K562 (cell line): ENCODE results near the gene SCAF11. TPM values are rescaled to one million over a fixed set of nuclear protein-coding genes. Genes with fewer than 3 reads are reported as not detected.

Experiments
- ATAC-seq: fragments of 200-7000 bp; cut with Tn5 transposase; 3 replicates; pipeline ENCODE4 v1.9.1; 2020; ENCODE audit warnings: moderate library complexity
- BruUV-seq: library from RNA; stranded (reverse); fragments of 400-500 nt; replicated peaks from 2 replicates; lab custom pipeline; 2021; lab: Mats Ljungman, UMichigan
- CTCF ChIA-PET: fragments of 300-600 bp; formaldehyde crosslinking; extraction: SDS; loops from one replicate; lab custom pipeline; 2021; ENCODE audit warnings: low intra/inter-chr PET ratio; lab: Yijun Ruan, JAX
- POLR2A ChIA-PET: fragments of 300-600, 350-650 bp; sonication (Branson Sonifier 250); formaldehyde crosslinking; extraction: SDS; loops from one replicate; lab custom pipeline; 2021; ENCODE audit warnings: antibody characterized with exemption, inconsistent platforms; lab: Yijun Ruan, JAX
- DNase-seq, 4 experiments: peaks; one replicate each; pipeline versions ENCODE4 v3.0.0 to v3.0.0-alpha.2; 2011 to 2018; ENCODE audit warnings: low spot score in 3 of 4, mixed read lengths in 3 of 4; ENCODE audit errors: extremely low read depth in 1 of 4
- FAIRE-seq: peaks from 2 replicates; lab custom pipeline; 2011; peaks lifted over from hg19 to GRCh38; lab: Jason Lieb, UNC
- H2AFZ ChIP-seq: 2 replicates; pipeline ENCODE4 v1.6.0; 2011; ENCODE audit warnings: low read depth, low read length, control low read depth, inconsistent platforms
- H3K27ac ChIP-seq: fragments of 200-600 bp; 3 replicates; pipeline ENCODE4 v1.8.0; 2011; ENCODE audit warnings: low read depth, mild to moderate bottlenecking, control low read depth, inconsistent platforms, low read length, moderate library complexity, mixed read lengths; ENCODE audit errors: extremely low read depth
- H3K27me3 ChIP-seq, 2 experiments: fragments of 300-600 bp in 1 of 2; 2 replicates in 1 of 2; 3 replicates in 1 of 2; pipeline versions ENCODE4 v1.6.0 to v1.8.0; 2011; ENCODE audit warnings: inconsistent platforms in 2 of 2, low read length in 2 of 2, mild to moderate bottlenecking in 1 of 2, mixed read lengths in 1 of 2, moderate library complexity in 1 of 2; ENCODE audit not compliant: control insufficient read depth in 2 of 2, insufficient read depth in 2 of 2
- H3K36me3 ChIP-seq: fragments of 300-600 bp; 3 replicates; pipeline ENCODE4 v1.8.0; 2011; ENCODE audit warnings: mild to moderate bottlenecking, low read length, inconsistent platforms; ENCODE audit not compliant: control insufficient read depth, insufficient read depth
- H3K4me1 ChIP-seq, 2 experiments: fragments of 200-600 bp in 1 of 2; replicated peaks in 1 of 2; 2 replicates in 1 of 2; 3 replicates in 1 of 2; pipeline versions ENCODE4 v1.5.1 to v1.8.0; 2011; ENCODE audit warnings: inconsistent platforms in 2 of 2, low read length in 2 of 2, mild to moderate bottlenecking in 1 of 2, mixed read lengths in 1 of 2, moderate library complexity in 1 of 2; ENCODE audit not compliant: control insufficient read depth in 2 of 2, insufficient read depth in 2 of 2
- H3K4me2 ChIP-seq: 2 replicates; pipeline ENCODE4 v1.6.1; 2011; ENCODE audit warnings: low read length, control low read depth, inconsistent platforms, mixed read lengths; ENCODE audit not compliant: insufficient read depth
- H3K4me3 ChIP-seq: fragments of 200-600 bp; sonication (generic), shearing (Covaris generic); 2 replicates; pipeline ENCODE4 v1.5.1; 2016; ENCODE audit warnings: control low read depth, inconsistent platforms
- H3K79me2 ChIP-seq: fragments of 200-600 bp; 3 replicates; pipeline ENCODE4 v1.8.0; 2011; ENCODE audit warnings: low read length, inconsistent platforms; ENCODE audit not compliant: control insufficient read depth, insufficient read depth
- H3K9ac ChIP-seq, 2 experiments: 2 replicates each; pipeline versions ENCODE4 v1.6.0 to v1.6.1; 2011; ENCODE audit warnings: low read depth in 2 of 2, low read length in 2 of 2, control low read depth in 1 of 2, inconsistent platforms in 1 of 2, mild to moderate bottlenecking in 1 of 2, mixed read lengths in 1 of 2; ENCODE audit not compliant: insufficient read depth in 1 of 2
- H3K9me1 ChIP-seq: one replicate; pipeline ENCODE4 v1.6.0; 2011; ENCODE audit warnings: inconsistent platforms, mild to moderate bottlenecking, low read length, moderate library complexity; ENCODE audit not compliant: control insufficient read depth, insufficient read depth
- H3K9me3 ChIP-seq: replicated peaks from 2 replicates; pipeline ENCODE4 v1.5.1; 2011; ENCODE audit warnings: low read depth, low read length, inconsistent platforms; ENCODE audit not compliant: control insufficient read depth, insufficient read depth
- H4K20me1 ChIP-seq: replicated peaks from 2 replicates; pipeline ENCODE4 v1.6.1; 2011; ENCODE audit warnings: low read length, inconsistent platforms, mixed read lengths; ENCODE audit not compliant: control insufficient read depth, insufficient read depth
- COPS2 ChIP-seq: fragments of 450-650 bp; conservative IDR thresholded peaks from 2 replicates; pipeline ENCODE4 v1.6.1; 2016; ENCODE audit warnings: mild to moderate bottlenecking, moderate library complexity
- E2F1 ChIP-seq: sonication (generic); formaldehyde crosslinking; IDR thresholded peaks from 2 replicates; pipeline ENCODE4 v1.8.1; 2023; ENCODE audit warnings: mild to moderate bottlenecking, missing genetic modification reagents, moderate library complexity
- MCM7 ChIP-seq, 2 experiments: fragments of 450-650 bp; IDR thresholded peaks; 2 replicates each; pipeline ENCODE4 v1.6.1; 2016 to 2018
- RNF2 ChIP-seq: sonication (generic); IDR thresholded peaks from 2 replicates; pipeline ENCODE4 v1.6.1; 2016
- STAT5B ChIP-seq: fragments of 250-450 bp; sonication (Bioruptor Pico); IDR thresholded peaks from 2 replicates; pipeline ENCODE4 v1.8.0; 2021; ENCODE audit warnings: mild to moderate bottlenecking, inconsistent platforms
- TGIF2 ChIP-seq: sonication (generic); formaldehyde crosslinking; IDR thresholded peaks from 2 replicates; pipeline ENCODE4 v1.8.1; 2022; ENCODE audit warnings: mild to moderate bottlenecking, missing genetic modification reagents, moderate library complexity
- ZNF124 ChIP-seq: sonication (generic); formaldehyde crosslinking; IDR thresholded peaks from 2 replicates; pipeline ENCODE4 v1.8.1; 2022; ENCODE audit warnings: missing genetic modification reagents
- ZNF134 ChIP-seq: fragments of 250-450 bp; sonication (Bioruptor Pico); conservative IDR thresholded peaks from 2 replicates; pipeline ENCODE4 v1.4.0; 2020
- WGBS: fragments of 100-300 bp; shearing (Covaris generic); methylation state at CpG from one replicate; pipeline ENCODE4 v1.1.6; 2016; ENCODE audit warnings: low coverage, mixed read lengths; ENCODE audit not compliant: insufficient coverage; ENCODE audit errors: missing lambda C conversion rate; 5-methylcytosine and 5-hydroxymethylcytosine counted together
- in situ Hi-C: fragments of 300-500 bp; cut with MboI; formaldehyde crosslinking; loops from 4 replicates; pipeline ENCODE4 v1.15.0; 2018; ENCODE audit warnings: inconsistent platforms, mixed read lengths
- intact Hi-C: fragments of 100-400 bp; cut with micrococcal nuclease; formaldehyde crosslinking; loops from 2 replicates; pipeline ENCODE4 v1.14.2; 2022
- polyA plus RNA-seq, 8 experiments: library from polyadenylated mRNA; depleted of rRNA in 4 of 8; stranded (reverse) in 5 of 8; unstranded in 3 of 8; fragments of >200 nt; fragmentation: Nextera tagmentation in 2 of 8; fragmentation: Illumina TruSeq in 1 of 8; extraction: Ambion mirVana in 2 of 8; extraction: Trizol in 1 of 8; gene quantifications; 2 replicates each; pipeline versions ENCODE4 v1.2.1 to v1.2.3, GENCODE V29; 2011 to 2014; ENCODE audit warnings: inconsistent platforms in 1 of 8, missing spikeins in 1 of 8
- total RNA-seq, 7 experiments: library from RNA; depleted of rRNA in 6 of 7; stranded (reverse); fragments of >200 nt in 6 of 7; fragmentation: Illumina TruSeq in 2 of 7; extraction: Trizol in 2 of 7; gene quantifications; 2 replicates each; pipeline versions ENCODE4 v1.2.1 to v1.2.3, GENCODE V29; 2011 to 2021; ENCODE audit warnings: low replicate concordance in 1 of 7

SCAF11 gene
- total and polyA plus RNA-seq, 9 of the 15 experiments (the other 6 are each of a cell fraction or from before 2014, with no cell fraction given), result 30.4 to 119 (median 80.0) TPM

- in situ Hi-C loops (no loop called here), intact Hi-C loops (no loop called here)
- H4K20me1 ChIP-seq, result no peaks in the 10 kb centered on the region
- no peak for DNase-seq
- H3K4me1 ChIP-seq, result no peaks in the 10 kb centered on the region
- no peak for FAIRE-seq
- BruUV-seq, result no TSS peak
- no peak overlapping the region for H3K4me3 ChIP-seq
- no peaks in the 10 kb centered on the region for H3K9me3 ChIP-seq
- ChIA-PET POLR2A (no interaction called here), CTCF (no interaction called here)
- H3K27ac ChIP-seq, result no peak overlapping the region
- H3K9ac ChIP-seq, result no peak overlapping the region
- peaks cover 85% of the 10 kb centered on the region for H3K36me3 ChIP-seq
- 93% methylated on average over 2 of the region's 2 CpGs for WGBS
- H3K79me2 ChIP-seq, result no peaks in the 10 kb centered on the region
- no peak overlapping the region for H2AFZ ChIP-seq
- H3K9me1 ChIP-seq, result no peaks in the 10 kb centered on the region
- no peak for ATAC-seq
- H3K27me3 ChIP-seq, result no peaks in the 10 kb centered on the region
- TF ChIP-seq STAT5B, result no peak
- no peak for TF ChIP-seq E2F1 (CRISPR knock-in tag)
- TF ChIP-seq RNF2, result no peak
- no peak for TF ChIP-seq MCM7 (IDR thresholded peaks at IDR 0.05)
- TF ChIP-seq TGIF2 (CRISPR knock-in tag), result no peak
- no peak for TF ChIP-seq ZNF124 (CRISPR knock-in tag)
- no peak for TF ChIP-seq ZNF134 (CRISPR knock-in tag)
- no peak for TF ChIP-seq COPS2
- no peak overlapping the region for H3K4me2 ChIP-seq
Measured at GRCh38 chr12:45928309-45928708, 62.1 kb downstream of the SCAF11 start.
